GM18507 (cell line): ENCODE measurements around the gene MFSD6L.

Source experiments
- DNase-seq: peaks from one replicate; pipeline ENCODE4 v3.0.0; 2011; ENCODE audit warnings: low read depth; ENCODE audit not compliant: insufficient read length; ENCODE audit errors: extremely low spot score
- FAIRE-seq: peaks from 2 replicates; lab custom pipeline; 2011; peaks lifted over from hg19 to GRCh38; lab: Jason Lieb, UNC

MFSD6L gene

GRCh38 chr17:8799570-8800212 lies 526 bp upstream of the MFSD6L start:
- DNase-seq, result no peak
- no peak for FAIRE-seq

- DNase-seq (no peak), FAIRE-seq (no peak)
Measured at GRCh38 chr17:8798176-8798845, 854 bp downstream of the MFSD6L start.

- FAIRE-seq, result no peak
- no peak for DNase-seq
Measured at GRCh38 chr17:8797621-8798175, 1.5 kb downstream of the MFSD6L start.

DNA sequence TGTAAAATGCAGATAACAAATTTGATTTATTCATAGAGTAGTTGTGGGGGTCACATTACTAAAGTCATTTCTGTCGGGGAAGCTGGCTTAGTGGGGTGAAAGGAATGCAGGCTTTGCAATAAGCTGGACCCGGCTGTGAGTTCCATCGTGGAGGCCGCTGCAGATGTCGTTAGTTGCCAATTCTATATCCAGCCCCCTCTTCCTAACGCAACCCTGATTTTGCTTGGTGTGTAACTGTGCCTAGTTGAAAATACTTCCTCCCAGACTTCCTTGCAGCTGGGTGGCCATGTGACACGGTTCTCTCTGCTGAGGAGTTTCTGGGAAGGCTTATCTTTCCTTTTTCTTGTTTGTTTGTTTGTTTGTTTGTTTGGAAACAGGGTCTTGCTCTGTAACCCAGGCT lies 4.5 kb downstream of the MFSD6L start:
- DNase-seq (no peak), FAIRE-seq (no peak)

DNA sequence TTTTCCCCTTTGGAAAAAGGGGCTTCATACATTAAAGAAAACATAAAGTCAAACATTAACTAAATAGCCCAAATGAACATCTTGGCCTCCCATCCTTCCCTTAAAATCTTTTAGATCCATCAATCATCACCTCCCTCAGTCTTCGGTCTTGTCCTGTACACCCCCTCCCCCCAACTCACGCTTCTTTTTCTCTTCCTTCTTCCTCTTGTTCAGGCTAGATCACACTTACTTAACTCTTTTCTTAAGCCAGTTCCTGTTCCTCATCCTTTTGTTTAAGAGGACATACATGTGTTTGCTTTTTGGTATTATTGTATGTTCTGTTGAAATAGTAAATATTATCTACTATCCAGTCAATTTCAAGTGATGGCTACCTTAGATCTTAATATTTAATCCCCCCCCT lies 5.5 kb downstream of the MFSD6L start:
- DNase-seq (no peak), FAIRE-seq (no peak)

GRCh38 chr17:8792646-8793045 lies 6.5 kb downstream of the MFSD6L start:
- DNase-seq (no peak), FAIRE-seq (no peak)

- FAIRE-seq (no peak), DNase-seq (no peak)
Measured at GRCh38 chr17:8791910-8792270, 7.3 kb downstream of the MFSD6L start.

- DNase-seq, result no peak
- FAIRE-seq, result no peak
Measured at GRCh38 chr17:8791248-8791909, 7.8 kb downstream of the MFSD6L start.

GRCh38 chr17:8789743-8790142 lies 9.4 kb downstream of the MFSD6L start:
- DNase-seq (no peak), FAIRE-seq (no peak)

- DNase-seq, result no peak
- FAIRE-seq, result no peak
Measured at GRCh38 chr17:8788998-8789397, 10.2 kb downstream of the MFSD6L start.

- FAIRE-seq, result peak; percentile 78
Measured at GRCh38 chr17:8785547-8786413, 13.4 kb downstream of the MFSD6L start.

DNA sequence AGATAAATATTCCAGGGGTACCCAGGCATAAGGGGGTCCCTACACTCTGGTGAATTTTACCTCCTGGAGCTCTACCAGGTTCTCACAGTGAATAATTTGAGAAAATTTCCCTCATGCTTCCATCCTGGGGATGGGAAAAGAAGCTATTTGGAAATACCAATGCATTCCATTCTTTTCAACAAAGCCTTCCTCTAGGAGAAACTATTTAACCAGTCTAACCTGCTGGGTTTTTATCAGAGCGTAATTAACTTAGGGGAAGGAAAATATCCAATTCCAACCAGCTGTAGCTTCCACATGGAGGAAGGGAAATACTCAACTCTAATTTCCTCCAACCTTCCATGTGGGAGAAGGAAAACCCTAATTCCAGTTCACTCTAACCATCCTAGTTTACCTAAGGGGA lies 17.0 kb downstream of the MFSD6L start:
- no peak for FAIRE-seq
- DNase-seq, result no peak

More at GRCh38 chr17:8785547-8786413, 13.4 kb downstream of the MFSD6L start:
- peak; percentile 33 for DNase-seq

- FAIRE-seq (no peak), DNase-seq (no peak)
Measured at GRCh38 chr17:8781776-8782175, 17.4 kb downstream of the MFSD6L start.

DNA sequence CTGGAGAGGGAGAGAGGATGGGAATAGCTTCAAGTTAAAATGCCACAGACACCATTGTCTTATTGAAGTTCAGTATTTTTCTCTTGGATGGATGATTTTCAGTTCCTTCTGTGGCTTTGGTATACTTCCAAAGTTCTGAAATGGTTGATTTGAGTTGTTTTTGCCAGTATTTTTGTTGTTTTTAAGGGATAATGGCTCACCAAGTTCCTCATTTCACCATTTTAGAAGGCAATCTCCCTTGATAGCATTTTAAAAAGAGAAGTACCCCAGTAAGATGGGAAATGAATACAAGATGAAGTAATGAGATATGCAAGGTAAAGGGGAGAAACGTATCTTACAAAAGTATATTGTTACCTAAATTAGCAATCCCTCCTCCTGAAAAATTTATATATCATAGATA lies 22.3 kb downstream of the MFSD6L start:
- DNase-seq (no peak), FAIRE-seq (no peak)

- FAIRE-seq (no peak), DNase-seq (no peak)
Measured at GRCh38 chr17:8776248-8776647, 22.9 kb downstream of the MFSD6L start.

GRCh38 chr17:8766731-8767130 lies 32.4 kb downstream of the MFSD6L start:
- FAIRE-seq (no peak), DNase-seq (no peak)

GRCh38 chr17:8762012-8762411 lies 37.2 kb downstream of the MFSD6L start:
- no peak for DNase-seq
- FAIRE-seq, result no peak

- FAIRE-seq, result no peak
- no peak for DNase-seq
Measured at GRCh38 chr17:8758137-8758596, 41.0 kb downstream of the MFSD6L start, which contains the start of gene SPDYE4. Gene SPDYE4 (minus strand): TSS chr17:8758546. CDS start chr17:8758382, 164 bp downstream.

DNA sequence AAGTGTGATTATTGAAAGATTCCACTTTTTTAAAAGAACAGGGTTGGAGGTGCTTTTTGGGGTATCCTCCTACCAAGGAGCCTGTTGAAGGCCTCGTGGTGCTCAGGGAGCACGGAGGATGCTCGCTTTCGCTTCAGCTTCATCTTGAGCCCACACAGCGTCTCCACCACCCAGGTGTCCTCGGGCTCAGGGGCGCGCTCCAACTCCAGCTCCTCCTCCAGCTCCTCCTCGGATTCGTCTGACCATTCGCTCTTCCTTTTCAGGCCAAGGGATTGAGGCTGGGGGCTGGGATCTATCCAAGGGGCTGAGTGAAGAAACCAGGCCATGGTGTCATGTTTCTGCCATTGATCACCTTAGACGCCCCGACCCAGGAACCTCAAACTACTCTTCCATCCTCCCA lies 42.0 kb downstream of the MFSD6L start:
- FAIRE-seq, result no peak

More for the DNA sequence above, 42.0 kb downstream of the MFSD6L start:
- no peak for DNase-seq
